ENCODE measurements around the gene CDH15.

The CDH15 gene

GRCh38 chr16:89146211-89147005, 25.1 kb upstream of the CDH15 start:
- H3K4me3 Mint-ChIP-seq, result no peak overlapping the region
- H3K9me3 Mint-ChIP-seq, result peaks cover 8% of the 10 kb centered on the region
- peak overlapping the region; percentile 18 for H3K27ac Mint-ChIP-seq
- H3K4me1 Mint-ChIP-seq (ENCODE audit: low read depth), result peaks cover 2% of the 10 kb centered on the region
- H3K27me3 Mint-ChIP-seq, result no peaks in the 10 kb centered on the region
- no peak for DNase-seq
- H3K36me3 Mint-ChIP-seq (ENCODE audit: low read depth), result peaks cover 78% of the 10 kb centered on the region

- peaks cover 8% of the 10 kb centered on the region for H3K9me3 Mint-ChIP-seq
Measured at GRCh38 chr16:89147085-89147817, 24.3 kb upstream of the CDH15 start.

DNA sequence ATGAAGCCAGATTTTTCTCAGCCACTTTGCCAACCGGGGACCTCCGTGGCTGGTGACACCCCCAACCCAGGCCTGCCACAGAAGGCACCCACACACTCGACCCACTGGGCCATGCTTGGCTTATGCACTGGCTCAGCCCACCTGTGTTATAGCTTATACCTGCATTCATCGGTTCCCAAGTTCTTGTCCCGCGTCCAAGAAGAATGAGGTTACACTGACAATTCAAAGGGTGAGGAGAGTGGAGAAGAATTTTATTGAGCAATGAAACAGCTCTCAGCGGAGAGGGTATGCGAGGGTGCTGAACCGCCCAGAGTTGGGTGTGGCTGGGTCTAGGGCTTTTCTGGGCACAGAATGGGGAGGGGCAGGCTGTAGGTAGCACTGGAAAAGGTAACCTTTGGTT, 22.2 kb upstream of the CDH15 start:
- no peaks in the 10 kb centered on the region for H3K27me3 Mint-ChIP-seq
- H3K27ac Mint-ChIP-seq, result peak overlapping the region; percentile 35
- H3K4me3 Mint-ChIP-seq, result no peak overlapping the region
- peaks cover 8% of the 10 kb centered on the region for H3K9me3 Mint-ChIP-seq
- no peak for DNase-seq
- peaks cover 69% of the 10 kb centered on the region for H3K36me3 Mint-ChIP-seq (ENCODE audit: low read depth)
- H3K4me1 Mint-ChIP-seq (ENCODE audit: low read depth), result peaks cover 2% of the 10 kb centered on the region

More at GRCh38 chr16:89147085-89147817, 24.3 kb upstream of the CDH15 start:
- Mint-ChIP-seq H3K4me3 (no peak overlapping the region), H3K27me3 (no peaks in the 10 kb centered on the region), H3K36me3 (ENCODE audit: low read depth) (peaks cover 80% of the 10 kb centered on the region), H3K4me1 (ENCODE audit: low read depth) (peaks cover 2% of the 10 kb centered on the region), H3K27ac (peak overlapping the region; percentile 17)
- no peak for DNase-seq

GRCh38 chr16:89150090-89150835, 21.3 kb upstream of the CDH15 start:
- no peak for DNase-seq
- H3K36me3 Mint-ChIP-seq (ENCODE audit: low read depth), result peaks cover 65% of the 10 kb centered on the region
- peak overlapping the region; percentile 39 for H3K27ac Mint-ChIP-seq
- H3K4me1 Mint-ChIP-seq (ENCODE audit: low read depth), result peaks cover 2% of the 10 kb centered on the region
- H3K27me3 Mint-ChIP-seq, result no peaks in the 10 kb centered on the region
- peaks cover 8% of the 10 kb centered on the region for H3K9me3 Mint-ChIP-seq
- H3K4me3 Mint-ChIP-seq, result no peak overlapping the region

- no peak overlapping the region for H3K27ac Mint-ChIP-seq
- peaks cover 60% of the 10 kb centered on the region for H3K36me3 Mint-ChIP-seq (ENCODE audit: low read depth)
- peaks cover 8% of the 10 kb centered on the region for H3K9me3 Mint-ChIP-seq
- H3K4me3 Mint-ChIP-seq, result no peak overlapping the region
- peaks cover 2% of the 10 kb centered on the region for H3K4me1 Mint-ChIP-seq (ENCODE audit: low read depth)
- no peaks in the 10 kb centered on the region for H3K27me3 Mint-ChIP-seq
- DNase-seq, result no peak
Measured at GRCh38 chr16:89150981-89151380, 20.6 kb upstream of the CDH15 start.

- Mint-ChIP-seq H3K27me3 (no peaks in the 10 kb centered on the region), H3K27ac (peak overlapping the region; percentile 66), H3K4me1 (ENCODE audit: low read depth) (no peaks in the 10 kb centered on the region), H3K4me3 (no peak overlapping the region), H3K9me3 (peaks cover 8% of the 10 kb centered on the region), H3K36me3 (ENCODE audit: low read depth) (peaks cover 44% of the 10 kb centered on the region)
- no peak for DNase-seq
Measured at GRCh38 chr16:89152831-89153700, 18.5 kb upstream of the CDH15 start.

- peaks cover 10% of the 10 kb centered on the region for H3K9me3 Mint-ChIP-seq
- H3K27me3 Mint-ChIP-seq, result no peaks in the 10 kb centered on the region
- H3K27ac Mint-ChIP-seq, result no peak overlapping the region
- no peaks in the 10 kb centered on the region for H3K4me1 Mint-ChIP-seq (ENCODE audit: low read depth)
- DNase-seq, result no peak
- H3K36me3 Mint-ChIP-seq (ENCODE audit: low read depth), result peaks cover 36% of the 10 kb centered on the region
- H3K4me3 Mint-ChIP-seq, result no peak overlapping the region
Measured at GRCh38 chr16:89153848-89154271, 17.7 kb upstream of the CDH15 start.

DNA sequence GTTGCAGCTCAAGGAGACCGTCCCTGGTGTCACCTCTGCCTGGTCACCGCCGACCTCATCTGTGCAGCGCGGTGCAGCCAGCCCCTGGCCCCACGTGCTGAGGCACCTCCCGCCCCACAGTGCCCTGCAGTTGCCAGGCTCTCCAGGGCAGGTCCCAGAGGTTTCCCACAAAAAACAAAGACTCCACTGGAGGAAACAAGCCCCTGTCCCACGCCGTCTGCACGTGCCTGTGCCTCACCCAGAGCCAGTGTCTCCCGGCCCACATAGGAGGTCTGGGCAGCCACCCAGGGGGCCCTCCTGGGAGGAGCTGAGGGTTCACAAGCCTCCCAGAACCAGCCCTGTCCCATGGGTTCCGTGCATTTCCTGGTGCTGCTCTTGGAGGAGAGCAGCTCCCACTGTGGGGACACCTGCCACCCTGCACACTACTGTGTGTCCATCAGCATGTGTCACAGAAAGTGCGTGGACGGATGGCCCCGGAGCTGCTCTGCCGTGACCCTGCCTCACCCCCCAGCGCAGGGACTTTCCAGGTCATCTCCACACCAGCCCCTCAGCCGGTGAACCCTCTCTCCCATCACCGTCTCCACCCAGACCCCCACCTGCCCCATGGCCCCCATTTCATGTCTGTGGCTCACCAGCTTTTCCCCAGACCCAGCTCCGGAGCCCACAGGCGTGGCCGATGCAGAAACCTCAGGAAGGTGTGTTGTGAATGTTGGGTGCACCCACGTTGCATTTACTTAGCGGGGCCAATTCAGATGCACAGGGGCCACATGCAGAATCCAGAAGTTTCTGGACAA, 17.0 kb upstream of the CDH15 start:
- peaks cover 29% of the 10 kb centered on the region for H3K36me3 Mint-ChIP-seq (ENCODE audit: low read depth)
- DNase-seq, result no peak
- H3K4me1 Mint-ChIP-seq (ENCODE audit: low read depth), result no peaks in the 10 kb centered on the region
- H3K27ac Mint-ChIP-seq, result no peak overlapping the region
- no peaks in the 10 kb centered on the region for H3K27me3 Mint-ChIP-seq
- no peak overlapping the region for H3K4me3 Mint-ChIP-seq
- peaks cover 4% of the 10 kb centered on the region for H3K9me3 Mint-ChIP-seq

DNA sequence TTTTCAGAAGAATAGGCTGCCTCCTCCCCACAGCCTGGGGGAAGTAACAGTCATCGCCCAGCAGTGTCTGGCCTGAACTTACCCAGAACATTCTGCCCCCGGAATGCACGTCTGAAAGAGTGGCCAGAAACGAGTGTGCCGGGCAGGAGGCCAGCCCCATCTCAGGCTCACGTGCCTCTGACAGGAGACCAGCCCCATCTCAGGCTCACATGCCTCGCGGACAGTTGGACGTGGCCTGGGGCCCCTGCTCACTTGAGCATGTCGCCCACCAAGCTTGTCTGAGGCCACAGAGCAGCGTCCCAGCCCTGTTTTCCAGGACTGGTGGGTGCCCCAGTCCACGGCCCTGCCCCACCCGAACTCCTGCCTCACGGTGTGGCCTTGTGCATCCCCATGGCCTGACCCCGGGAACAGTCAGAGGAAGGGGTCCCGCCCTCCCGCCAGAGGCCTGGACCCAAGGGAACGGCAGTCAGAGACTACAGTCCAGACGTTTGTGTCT, 16.3 kb upstream of the CDH15 start:
- Mint-ChIP-seq H3K27ac (no peak overlapping the region), H3K4me3 (no peak overlapping the region), H3K4me1 (ENCODE audit: low read depth) (no peaks in the 10 kb centered on the region), H3K27me3 (no peaks in the 10 kb centered on the region), H3K9me3 (peaks cover 4% of the 10 kb centered on the region), H3K36me3 (ENCODE audit: low read depth) (peaks cover 23% of the 10 kb centered on the region)
- no peak for DNase-seq

DNA sequence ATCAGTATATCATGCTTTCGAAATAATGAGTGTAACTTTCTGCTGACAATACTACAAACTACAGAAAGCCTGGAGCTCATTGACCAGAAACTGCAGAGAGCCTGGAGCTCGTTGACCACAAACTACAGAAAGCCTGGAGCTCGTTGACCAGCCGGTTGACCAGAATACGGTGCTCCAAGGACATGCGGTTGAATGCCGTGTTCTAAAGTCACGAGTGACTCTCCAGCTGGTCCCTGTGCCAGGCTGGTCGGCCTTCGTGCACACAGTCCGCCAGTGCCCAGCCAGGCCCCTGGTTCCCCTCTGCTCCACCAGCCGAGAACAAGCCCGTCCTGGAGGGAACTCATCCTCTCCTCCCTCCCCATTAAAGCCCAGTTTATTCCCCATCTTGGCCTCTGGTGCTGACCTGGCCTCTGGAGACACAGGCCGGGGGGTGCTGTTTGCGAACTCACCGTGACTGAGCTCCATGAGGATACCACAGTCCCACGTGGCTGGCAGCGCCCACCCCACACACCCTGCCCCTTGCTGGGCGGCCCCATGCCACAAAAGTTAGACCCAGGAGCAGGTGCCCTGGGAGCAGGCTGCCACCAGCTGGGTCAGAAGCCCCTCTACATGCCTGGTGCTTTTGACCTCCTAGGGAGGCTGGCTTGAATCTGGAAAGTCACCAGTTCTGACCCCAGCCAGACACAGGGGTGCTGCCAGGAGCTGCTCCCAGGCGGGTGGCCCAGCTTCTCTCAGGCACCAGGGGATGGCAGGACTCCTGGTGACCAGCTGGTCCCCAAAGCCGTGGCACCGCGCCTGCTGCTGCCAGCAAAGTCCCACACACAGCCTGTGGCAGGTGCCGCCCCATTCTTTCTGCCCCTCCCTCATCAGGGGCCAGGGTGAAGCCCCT, 15.5 kb upstream of the CDH15 start:
- Mint-ChIP-seq H3K27ac (no peak overlapping the region), H3K4me3 (no peak overlapping the region), H3K36me3 (ENCODE audit: low read depth) (peaks cover 14% of the 10 kb centered on the region), H3K27me3 (no peaks in the 10 kb centered on the region), H3K9me3 (peaks cover 4% of the 10 kb centered on the region), H3K4me1 (ENCODE audit: low read depth) (no peaks in the 10 kb centered on the region)
- no peak for DNase-seq

DNA sequence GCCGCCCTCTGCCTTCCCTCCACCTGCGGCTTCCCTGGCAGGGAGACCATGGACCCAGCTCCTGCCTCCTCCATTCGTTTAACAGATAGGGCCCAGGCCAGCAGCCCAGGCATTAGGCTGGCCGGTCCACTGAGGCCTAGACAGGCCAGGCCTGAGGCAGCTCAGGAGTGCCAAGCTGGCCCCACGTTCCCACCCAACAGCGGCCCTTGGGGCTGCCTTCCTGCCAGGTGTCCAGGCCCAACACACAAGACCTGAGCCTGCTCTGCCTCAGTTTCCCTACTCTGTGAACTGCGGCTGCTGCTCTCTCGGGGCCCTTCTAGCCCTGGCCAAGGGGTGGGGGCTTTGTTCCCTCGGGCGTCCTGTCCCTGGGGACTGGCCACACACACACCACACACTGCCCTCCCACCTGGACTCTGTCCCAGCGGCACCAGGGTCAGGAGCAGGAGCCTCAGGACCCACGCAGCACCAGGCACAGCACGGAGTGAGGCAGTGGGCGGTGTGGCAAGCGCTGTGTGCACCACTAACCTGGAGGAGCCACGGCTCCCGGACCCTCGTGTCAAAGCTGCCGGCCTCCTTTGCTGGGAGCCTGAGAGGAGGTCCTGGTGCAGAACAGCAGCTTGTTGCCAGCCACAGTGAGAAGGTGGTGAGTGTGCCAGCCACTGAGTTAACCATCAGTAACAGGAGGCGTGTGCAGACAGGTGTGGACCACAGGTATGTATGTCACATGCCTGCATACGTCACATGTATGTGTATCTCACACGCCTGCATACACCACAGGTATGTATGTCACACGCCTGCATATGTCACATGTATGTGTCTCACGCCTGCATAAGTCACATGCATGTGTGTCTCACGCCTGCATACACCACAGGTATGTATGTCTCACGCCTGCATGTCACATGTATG, 14.6 kb upstream of the CDH15 start:
- Mint-ChIP-seq H3K27me3 (no peaks in the 10 kb centered on the region), H3K27ac (no peak overlapping the region), H3K4me3 (no peak overlapping the region), H3K9me3 (peaks cover 4% of the 10 kb centered on the region), H3K36me3 (ENCODE audit: low read depth) (peaks cover 7% of the 10 kb centered on the region), H3K4me1 (ENCODE audit: low read depth) (no peaks in the 10 kb centered on the region)
- DNase-seq, result no peak

DNA sequence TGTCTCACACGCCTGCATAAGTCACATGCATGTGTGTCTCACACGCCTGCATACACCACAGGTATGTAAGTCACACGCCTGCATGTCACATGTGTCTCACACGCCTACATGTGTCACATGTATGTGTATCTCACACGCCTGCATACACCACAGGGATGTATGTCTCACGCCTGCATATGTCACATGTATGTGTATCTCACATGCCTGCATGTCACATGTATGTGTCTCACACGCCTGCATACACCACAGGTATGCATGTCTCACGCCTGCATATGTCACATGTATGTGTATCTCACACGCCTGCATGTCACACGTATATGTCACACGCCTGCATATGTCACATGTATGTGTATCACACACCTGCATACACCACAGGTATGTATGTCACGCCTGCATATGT, 13.8 kb upstream of the CDH15 start:
- no peak overlapping the region for H3K4me3 Mint-ChIP-seq
- H3K36me3 Mint-ChIP-seq (ENCODE audit: low read depth), result peaks cover 1% of the 10 kb centered on the region
- no peaks in the 10 kb centered on the region for H3K27me3 Mint-ChIP-seq
- DNase-seq, result no peak
- H3K9me3 Mint-ChIP-seq, result peaks cover 4% of the 10 kb centered on the region
- no peaks in the 10 kb centered on the region for H3K4me1 Mint-ChIP-seq (ENCODE audit: low read depth)
- no peak overlapping the region for H3K27ac Mint-ChIP-seq

All from activated T-cell treated with anti-CD3 and anti-CD28 coated beads, Interleukin-2, amount 50 U/mL, for 24 hours (primary cell).